Measurements from ENCODE around the gene LRP11.

LRP11 gene

DNA sequence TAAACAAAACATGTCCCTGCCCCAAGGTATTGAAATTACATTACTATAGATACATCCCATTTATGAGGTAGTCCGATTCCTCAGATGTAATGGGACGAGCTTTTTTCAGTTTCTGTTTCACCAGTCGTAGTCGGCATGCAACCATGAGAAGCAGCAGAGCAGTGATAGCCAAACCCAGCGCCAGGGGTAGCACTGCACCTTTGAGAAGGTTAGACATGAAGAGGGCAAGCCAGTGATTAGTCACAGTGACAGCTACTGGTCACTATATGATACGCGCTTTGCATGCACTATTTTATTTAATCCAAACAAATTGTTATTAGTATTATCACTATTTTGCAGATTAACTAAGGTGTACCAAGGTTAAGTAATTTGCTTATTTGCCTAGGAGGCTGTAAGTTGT is 43.7 kb downstream of the LRP11 start:
- Histone ChIP-seq H3K27me3 (replicated peaks; ENCODE audit: control insufficient read depth, insufficient read depth, low read length) (no peaks in the 10 kb centered on the region), H3K9me3 (ENCODE audit: control insufficient read depth, low read length) (no peaks in the 10 kb centered on the region), H3K4me3 (ENCODE audit: low read length) (no peak overlapping the region), H3K36me3 (ENCODE audit: control insufficient read depth, insufficient read depth, low read length, severe bottlenecking) (peaks cover 8% of the 10 kb centered on the region), H3K9ac (ENCODE audit: low read length) (no peak overlapping the region), H3K4me1 (ENCODE audit: control insufficient read depth, insufficient read depth, low read length) (no peaks in the 10 kb centered on the region)
- DNase-seq (ENCODE audit: low read depth), result no peak

DNA sequence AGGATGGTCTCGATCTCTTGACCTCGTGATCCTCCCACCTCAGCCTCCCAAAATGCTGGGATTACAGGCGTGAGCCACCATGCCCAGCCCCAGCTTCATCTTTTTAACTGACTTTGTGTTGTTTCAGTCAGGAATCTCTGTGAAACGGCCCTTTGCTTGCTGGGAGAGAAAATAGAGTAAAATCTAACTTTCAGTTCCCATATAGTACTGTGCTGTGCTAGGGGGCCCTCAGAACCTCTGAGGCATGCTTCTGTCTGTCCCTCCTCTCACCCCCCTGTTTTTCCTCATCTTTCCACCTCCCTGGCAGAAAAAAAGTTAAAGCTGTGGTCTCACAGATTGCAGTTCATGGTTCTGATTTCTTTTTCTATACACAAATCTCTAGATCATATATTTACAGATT is 48.4 kb downstream of the LRP11 start:
- Histone ChIP-seq H3K27me3 (replicated peaks; ENCODE audit: control insufficient read depth, insufficient read depth, low read length) (no peaks in the 10 kb centered on the region), H3K4me1 (ENCODE audit: control insufficient read depth, insufficient read depth, low read length) (no peaks in the 10 kb centered on the region), H3K36me3 (ENCODE audit: control insufficient read depth, insufficient read depth, low read length, severe bottlenecking) (peaks cover 12% of the 10 kb centered on the region), H3K9ac (ENCODE audit: low read length) (no peak overlapping the region), H3K9me3 (ENCODE audit: control insufficient read depth, low read length) (no peaks in the 10 kb centered on the region), H3K4me3 (ENCODE audit: low read length) (no peak overlapping the region)
- no peak for DNase-seq (ENCODE audit: low read depth)

DNA sequence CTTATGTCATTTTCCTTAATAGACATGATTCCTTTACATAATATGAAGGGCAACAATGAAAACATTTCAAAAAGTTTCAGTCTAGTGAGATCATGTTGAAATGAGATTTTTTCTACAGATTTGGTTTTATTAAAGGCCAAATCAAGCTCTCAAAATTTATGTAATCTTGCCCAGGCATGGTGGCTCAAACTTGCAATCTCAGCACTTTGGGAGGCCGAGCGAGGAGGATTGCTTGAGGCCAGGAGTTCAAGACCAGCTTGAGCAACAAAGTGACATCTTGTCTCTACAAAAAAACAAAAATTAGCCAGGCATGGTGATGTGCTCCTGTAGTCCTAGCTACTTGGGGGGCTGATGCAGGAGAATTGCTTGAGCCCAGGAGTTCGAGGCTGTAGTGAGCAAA is 50.8 kb downstream of the LRP11 start:
- Histone ChIP-seq H3K9ac (ENCODE audit: low read length) (no peak overlapping the region), H3K27me3 (replicated peaks; ENCODE audit: control insufficient read depth, insufficient read depth, low read length) (no peaks in the 10 kb centered on the region), H3K9me3 (ENCODE audit: control insufficient read depth, low read length) (no peaks in the 10 kb centered on the region), H3K36me3 (ENCODE audit: control insufficient read depth, insufficient read depth, low read length, severe bottlenecking) (peaks cover 23% of the 10 kb centered on the region), H3K4me1 (ENCODE audit: control insufficient read depth, insufficient read depth, low read length) (no peaks in the 10 kb centered on the region), H3K4me3 (ENCODE audit: low read length) (no peak overlapping the region)
- no peak for DNase-seq (ENCODE audit: low read depth)

DNA sequence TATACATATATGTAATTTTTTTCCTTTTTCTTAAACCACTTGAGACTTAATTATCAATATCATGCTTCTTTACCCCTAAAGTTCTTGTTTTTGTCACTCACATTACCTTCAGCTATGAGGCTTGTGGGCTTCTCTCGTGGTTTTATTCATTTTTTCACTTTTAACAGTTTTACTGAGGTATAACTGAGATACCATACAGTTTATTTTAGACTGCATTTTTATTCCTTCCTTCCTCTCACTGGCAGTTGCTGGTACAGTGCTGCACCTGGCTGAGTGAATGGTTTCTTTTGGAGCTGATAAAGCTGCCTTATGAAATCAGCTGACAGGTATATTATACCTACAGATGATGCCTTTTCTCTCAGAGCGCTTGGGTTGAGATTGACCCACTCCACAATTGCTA is 54.4 kb downstream of the LRP11 start:
- DNase-seq (ENCODE audit: low read depth), result no peak
- Histone ChIP-seq H3K36me3 (ENCODE audit: control insufficient read depth, insufficient read depth, low read length, severe bottlenecking) (peaks cover 25% of the 10 kb centered on the region), H3K4me3 (ENCODE audit: low read length) (no peak overlapping the region), H3K27me3 (replicated peaks; ENCODE audit: control insufficient read depth, insufficient read depth, low read length) (no peaks in the 10 kb centered on the region), H3K9me3 (ENCODE audit: control insufficient read depth, low read length) (no peaks in the 10 kb centered on the region), H3K9ac (ENCODE audit: low read length) (no peak overlapping the region), H3K4me1 (ENCODE audit: control insufficient read depth, insufficient read depth, low read length) (no peaks in the 10 kb centered on the region)

DNA sequence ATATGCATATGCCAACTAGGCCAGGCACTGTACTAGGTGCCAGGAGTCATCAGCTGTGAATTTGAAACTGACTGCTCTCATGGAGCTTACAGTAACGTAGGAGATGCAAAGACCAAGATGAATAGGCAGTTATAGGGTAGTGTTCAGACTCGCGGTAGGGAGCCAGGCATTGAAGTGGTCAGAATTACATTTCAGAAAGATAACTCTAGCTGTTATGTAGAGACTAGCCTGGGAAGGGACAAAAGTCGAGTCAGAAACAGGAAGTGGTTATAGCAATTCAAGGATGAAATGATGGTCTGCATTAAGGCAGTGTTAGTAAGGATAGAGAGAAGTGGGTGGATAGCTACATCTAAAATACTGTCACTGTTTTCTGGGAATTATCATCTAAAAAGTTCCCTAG is 58.0 kb downstream of the LRP11 start:
- peaks cover 13% of the 10 kb centered on the region for H3K4me1 ChIP-seq (ENCODE audit: control insufficient read depth, insufficient read depth, low read length)
- no peak overlapping the region for H3K9ac ChIP-seq (ENCODE audit: low read length)
- peaks cover 34% of the 10 kb centered on the region for H3K36me3 ChIP-seq (ENCODE audit: control insufficient read depth, insufficient read depth, low read length, severe bottlenecking)
- no peaks in the 10 kb centered on the region for H3K27me3 ChIP-seq (replicated peaks; ENCODE audit: control insufficient read depth, insufficient read depth, low read length)
- no peaks in the 10 kb centered on the region for H3K9me3 ChIP-seq (ENCODE audit: control insufficient read depth, low read length)
- no peak overlapping the region for H3K4me3 ChIP-seq (ENCODE audit: low read length)
- no peak for DNase-seq (ENCODE audit: low read depth)

DNA sequence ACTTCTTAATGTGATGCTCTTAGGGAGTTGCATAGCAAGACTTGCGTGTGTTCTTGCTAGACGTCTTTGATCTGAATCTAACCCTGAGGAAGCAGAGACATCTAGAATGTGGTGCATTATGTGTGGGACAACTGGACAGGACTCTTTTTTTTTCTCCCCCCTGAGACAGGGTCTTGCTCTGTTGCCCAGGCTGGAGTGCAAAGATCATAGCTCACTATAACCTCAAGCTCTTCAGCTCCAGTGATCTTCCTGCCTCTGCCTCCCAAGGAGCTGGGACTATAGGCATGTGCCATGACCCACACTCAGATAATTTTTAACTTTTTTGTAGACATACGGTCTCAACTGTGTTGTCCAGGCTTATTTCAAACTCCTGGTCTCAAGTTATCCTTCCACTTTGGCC is 80.6 kb downstream of the LRP11 start:
- Histone ChIP-seq H3K4me3 (ENCODE audit: low read length) (no peak overlapping the region), H3K9ac (ENCODE audit: low read length) (no peak overlapping the region), H3K27me3 (replicated peaks; ENCODE audit: control insufficient read depth, insufficient read depth, low read length) (no peaks in the 10 kb centered on the region), H3K9me3 (ENCODE audit: control insufficient read depth, low read length) (no peaks in the 10 kb centered on the region), H3K36me3 (ENCODE audit: control insufficient read depth, insufficient read depth, low read length, severe bottlenecking) (peaks cover 35% of the 10 kb centered on the region), H3K4me1 (ENCODE audit: control insufficient read depth, insufficient read depth, low read length) (peaks cover 5% of the 10 kb centered on the region)
- no peak for DNase-seq (ENCODE audit: low read depth)

DNA sequence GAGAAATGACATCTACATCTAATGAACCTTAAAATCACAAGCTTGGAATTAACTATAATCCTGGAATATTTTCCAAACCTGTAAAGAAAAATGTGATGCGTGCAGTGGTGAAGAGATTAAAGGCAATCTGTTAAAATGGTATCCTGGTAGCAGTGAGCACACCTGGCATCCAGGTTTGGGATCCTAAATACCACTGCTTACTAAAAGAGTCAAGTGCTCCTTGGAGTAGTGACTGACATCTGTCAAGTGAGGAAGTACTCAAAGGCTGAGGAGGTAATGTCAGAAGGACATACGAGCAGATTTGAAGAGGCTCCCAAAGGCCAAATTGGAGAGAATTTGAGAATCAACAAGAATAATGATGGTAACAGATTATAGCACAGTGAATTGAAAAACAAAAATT is 81.8 kb downstream of the LRP11 start:
- H3K9ac ChIP-seq (ENCODE audit: low read length), result no peak overlapping the region
- no peaks in the 10 kb centered on the region for H3K27me3 ChIP-seq (replicated peaks; ENCODE audit: control insufficient read depth, insufficient read depth, low read length)
- peaks cover 37% of the 10 kb centered on the region for H3K36me3 ChIP-seq (ENCODE audit: control insufficient read depth, insufficient read depth, low read length, severe bottlenecking)
- no peak for DNase-seq (ENCODE audit: low read depth)
- H3K4me3 ChIP-seq (ENCODE audit: low read length), result no peak overlapping the region
- H3K9me3 ChIP-seq (ENCODE audit: control insufficient read depth, low read length), result no peaks in the 10 kb centered on the region
- peaks cover 5% of the 10 kb centered on the region for H3K4me1 ChIP-seq (ENCODE audit: control insufficient read depth, insufficient read depth, low read length)

DNA sequence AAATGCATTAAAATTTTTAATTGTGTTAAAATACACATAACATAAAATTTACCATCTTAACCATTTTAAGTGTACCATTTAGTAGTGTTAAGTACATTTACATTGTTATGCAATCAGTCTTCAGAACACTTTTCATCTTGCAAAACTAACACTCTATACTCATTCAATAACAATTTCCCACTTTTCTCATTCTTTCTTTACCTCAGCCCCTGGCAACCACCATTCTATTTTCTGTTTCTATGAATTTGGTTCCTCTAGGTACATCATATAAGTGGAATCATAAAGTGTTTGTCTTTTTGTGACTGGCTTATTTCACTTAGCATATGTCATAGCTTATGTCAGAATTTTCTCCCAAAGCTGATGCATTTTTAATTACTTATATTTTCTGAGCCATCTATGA is 82.4 kb downstream of the LRP11 start:
- no peak for DNase-seq (ENCODE audit: low read depth)
- Histone ChIP-seq H3K4me1 (ENCODE audit: control insufficient read depth, insufficient read depth, low read length) (peaks cover 5% of the 10 kb centered on the region), H3K27me3 (replicated peaks; ENCODE audit: control insufficient read depth, insufficient read depth, low read length) (no peaks in the 10 kb centered on the region), H3K9ac (ENCODE audit: low read length) (no peak overlapping the region), H3K4me3 (ENCODE audit: low read length) (no peak overlapping the region), H3K9me3 (ENCODE audit: control insufficient read depth, low read length) (no peaks in the 10 kb centered on the region), H3K36me3 (ENCODE audit: control insufficient read depth, insufficient read depth, low read length, severe bottlenecking) (peaks cover 43% of the 10 kb centered on the region)

DNA sequence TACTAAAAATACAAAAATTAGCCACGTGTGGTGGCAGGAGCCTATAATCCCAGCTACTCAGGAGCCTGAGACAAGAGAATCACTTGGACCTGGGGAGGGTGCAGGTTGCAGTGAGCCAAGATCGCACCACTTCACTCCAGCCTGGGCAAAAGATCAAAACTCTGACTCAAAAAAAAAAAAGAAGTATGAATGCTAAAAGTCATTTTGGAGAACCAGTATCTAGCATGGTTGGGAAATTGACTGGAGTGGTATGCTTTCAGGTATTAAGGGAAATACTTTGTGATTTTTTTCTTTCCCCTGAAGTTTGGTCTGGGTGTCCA is 84.6 kb downstream of the LRP11 start:
- H3K36me3 ChIP-seq (ENCODE audit: control insufficient read depth, insufficient read depth, low read length, severe bottlenecking), result peaks cover 59% of the 10 kb centered on the region
- peaks cover 5% of the 10 kb centered on the region for H3K4me1 ChIP-seq (ENCODE audit: control insufficient read depth, insufficient read depth, low read length)
- no peaks in the 10 kb centered on the region for H3K27me3 ChIP-seq (replicated peaks; ENCODE audit: control insufficient read depth, insufficient read depth, low read length)
- H3K9ac ChIP-seq (ENCODE audit: low read length), result no peak overlapping the region
- no peak overlapping the region for H3K4me3 ChIP-seq (ENCODE audit: low read length)
- DNase-seq (ENCODE audit: low read depth), result no peak
- no peaks in the 10 kb centered on the region for H3K9me3 ChIP-seq (ENCODE audit: control insufficient read depth, low read length)

DNA sequence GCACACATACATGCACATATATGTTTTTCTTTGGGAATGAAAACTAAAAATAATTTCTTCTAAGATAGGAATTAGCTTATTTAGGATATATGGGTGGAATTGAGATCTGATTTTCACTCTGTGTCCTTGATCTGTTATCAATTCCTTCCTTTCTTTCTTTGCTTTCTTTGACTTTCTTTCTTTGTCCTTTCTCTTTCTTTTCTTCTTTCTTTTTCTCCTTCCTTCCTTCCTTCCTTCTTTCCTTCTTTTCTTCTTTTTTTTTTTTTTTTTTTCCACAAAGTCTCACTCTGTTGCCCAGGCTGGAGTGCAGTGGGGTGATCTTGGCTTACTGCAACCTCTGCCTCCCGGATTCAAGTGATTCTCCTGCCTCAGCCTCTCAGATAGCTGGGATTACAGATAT is 86.5 kb downstream of the LRP11 start:
- no peak for DNase-seq (ENCODE audit: low read depth)
- Histone ChIP-seq H3K9me3 (ENCODE audit: control insufficient read depth, low read length) (no peaks in the 10 kb centered on the region), H3K27me3 (replicated peaks; ENCODE audit: control insufficient read depth, insufficient read depth, low read length) (no peaks in the 10 kb centered on the region), H3K4me3 (ENCODE audit: low read length) (no peak overlapping the region), H3K4me1 (ENCODE audit: control insufficient read depth, insufficient read depth, low read length) (peaks cover 5% of the 10 kb centered on the region), H3K36me3 (ENCODE audit: control insufficient read depth, insufficient read depth, low read length, severe bottlenecking) (peaks cover 55% of the 10 kb centered on the region), H3K9ac (ENCODE audit: low read length) (no peak overlapping the region)

DNA sequence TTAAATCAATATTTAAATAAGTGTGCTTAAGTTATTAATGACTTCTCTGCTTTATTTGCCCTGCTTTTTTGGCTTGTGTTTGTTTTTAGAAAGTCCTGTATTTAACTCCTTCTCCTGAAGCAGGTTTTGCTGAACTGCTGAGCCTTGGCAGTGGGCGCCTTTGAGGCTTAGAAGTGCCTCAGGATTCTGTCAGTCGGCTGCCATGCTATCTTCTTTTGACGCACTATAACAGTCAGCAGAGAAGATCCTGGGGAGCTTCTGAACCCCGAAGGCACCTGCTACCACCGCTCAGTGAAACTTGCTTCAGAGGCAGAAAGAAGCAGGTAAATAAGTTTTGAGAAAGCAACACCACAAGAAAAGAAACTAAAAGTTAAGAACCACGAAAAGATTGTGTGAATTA is 92.2 kb downstream of the LRP11 start:
- H3K9ac ChIP-seq (ENCODE audit: low read length), result no peak overlapping the region
- H3K36me3 ChIP-seq (ENCODE audit: control insufficient read depth, insufficient read depth, low read length, severe bottlenecking), result peaks cover 47% of the 10 kb centered on the region
- no peaks in the 10 kb centered on the region for H3K27me3 ChIP-seq (replicated peaks; ENCODE audit: control insufficient read depth, insufficient read depth, low read length)
- no peak overlapping the region for H3K4me3 ChIP-seq (ENCODE audit: low read length)
- H3K9me3 ChIP-seq (ENCODE audit: control insufficient read depth, low read length), result no peaks in the 10 kb centered on the region
- DNase-seq (ENCODE audit: low read depth), result no peak
- peaks cover 7% of the 10 kb centered on the region for H3K4me1 ChIP-seq (ENCODE audit: control insufficient read depth, insufficient read depth, low read length)

DNA sequence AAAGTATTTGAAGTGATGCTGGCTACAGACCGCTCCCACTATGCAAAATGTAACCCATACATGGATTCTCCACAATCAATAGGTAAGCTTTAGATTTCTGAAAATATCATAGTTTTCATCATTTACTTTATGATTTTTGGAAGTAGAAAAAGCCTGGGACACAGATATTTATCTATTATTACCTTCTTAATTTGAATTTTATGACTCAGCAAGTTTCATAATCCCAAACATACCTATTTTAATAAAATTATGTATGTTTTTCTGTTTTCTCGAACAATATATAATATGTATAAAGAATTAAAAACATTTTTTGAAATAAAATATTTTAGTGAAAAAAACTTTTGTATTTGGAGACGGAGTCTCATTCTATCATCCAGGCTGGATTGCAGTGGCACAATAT is 93.0 kb downstream of the LRP11 start:
- H3K4me3 ChIP-seq (ENCODE audit: low read length), result no peak overlapping the region
- H3K9ac ChIP-seq (ENCODE audit: low read length), result no peak overlapping the region
- H3K27me3 ChIP-seq (replicated peaks; ENCODE audit: control insufficient read depth, insufficient read depth, low read length), result no peaks in the 10 kb centered on the region
- no peak for DNase-seq (ENCODE audit: low read depth)
- H3K4me1 ChIP-seq (ENCODE audit: control insufficient read depth, insufficient read depth, low read length), result peaks cover 14% of the 10 kb centered on the region
- peaks cover 40% of the 10 kb centered on the region for H3K36me3 ChIP-seq (ENCODE audit: control insufficient read depth, insufficient read depth, low read length, severe bottlenecking)
- H3K9me3 ChIP-seq (ENCODE audit: control insufficient read depth, low read length), result no peaks in the 10 kb centered on the region

Measured in adipocyte (in vitro differentiated cells).